PC-3 (cell line): ENCODE data around the gene MSI2. TPM values are rescaled to one million over a fixed set of nuclear protein-coding genes. Genes with fewer than 3 reads are reported as not detected.
A peak's percentile ranks its signal among the peaks of the same experiment; 100 is the strongest.

Experiments
- ATAC-seq: fragments of 200-7000 bp; cut with Tn5 transposase; 2 replicates; pipeline ENCODE4 v1.9.1; 2020; ENCODE audit warnings: mild to moderate bottlenecking, moderate library complexity
- BruUV-seq: library from RNA; stranded (reverse); fragments of 400-500 nt; replicated peaks from 2 replicates; lab custom pipeline; 2021; lab: Mats Ljungman, UMichigan
- CTCF ChIA-PET: fragments of 300-600 bp; sonication (Branson Sonifier 250); formaldehyde crosslinking; loops from one replicate; lab custom pipeline; 2022; ENCODE audit warnings: antibody characterized with exemption; lab: Charles Lee
- POLR2A ChIA-PET: fragments of 300-600 bp; sonication (Branson Sonifier 250); formaldehyde crosslinking; loops from one replicate; lab custom pipeline; 2022; ENCODE audit warnings: antibody characterized with exemption; ENCODE audit not compliant: unreplicated experiment; lab: Charles Lee
- DNase-seq: peaks from one replicate; pipeline ENCODE4 v3.0.0-alpha.2; 2015
- H2AFZ ChIP-seq: fragments of 300-600 bp; sonication (generic); 2 replicates; pipeline ENCODE4 v1.6.0; 2016; ENCODE audit warnings: antibody characterized with exemption, low read length
- H3F3A ChIP-seq: fragments of 300-600 bp; sonication (generic); one replicate; pipeline ENCODE4 v1.6.0; 2017; ENCODE audit warnings: antibody characterized with exemption, low read length, control low read depth, mild to moderate bottlenecking; ENCODE audit not compliant: unreplicated experiment
- H3K27ac ChIP-seq: fragments of 300-600 bp; sonication (generic); 2 replicates; pipeline ENCODE4 v1.5.1; 2016; ENCODE audit warnings: mild to moderate bottlenecking, low read length
- H3K27me3 ChIP-seq: fragments of 300-600 bp; sonication (generic); 2 replicates; pipeline ENCODE4 v1.6.1; 2016; ENCODE audit warnings: low read length, mixed read lengths
- H3K36me3 ChIP-seq: fragments of 300-600 bp; sonication (generic); 2 replicates; pipeline ENCODE4 v1.6.1; 2016; ENCODE audit warnings: low read depth, mixed run types, low read length, mixed read lengths
- H3K4me1 ChIP-seq: fragments of 300-600 bp; sonication (generic); 2 replicates; pipeline ENCODE4 v1.5.1; 2016; ENCODE audit warnings: low read length; ENCODE audit not compliant: insufficient read depth
- H3K4me2 ChIP-seq: fragments of 300-600 bp; sonication (generic); 2 replicates; pipeline ENCODE4 v1.6.0; 2016; ENCODE audit warnings: low read length
- H3K4me3 ChIP-seq: fragments of 300-600 bp; sonication (generic); 2 replicates; pipeline ENCODE4 v1.5.1; 2016; ENCODE audit warnings: mild to moderate bottlenecking, low read length, mixed read lengths
- H3K79me2 ChIP-seq: fragments of 300-600 bp; sonication (generic); 2 replicates; pipeline ENCODE4 v1.6.1; 2017; ENCODE audit warnings: low read length, mixed read lengths
- H3K9ac ChIP-seq: fragments of 300-600 bp; sonication (generic); 2 replicates; pipeline ENCODE4 v1.6.0; 2016; ENCODE audit warnings: mild to moderate bottlenecking, low read length
- H3K9me2 ChIP-seq: fragments of 300-600 bp; sonication (generic); replicated peaks from 2 replicates; pipeline ENCODE4 v1.6.1; 2016; ENCODE audit warnings: mixed run types, low read length, mixed read lengths
- H3K9me3 ChIP-seq: fragments of 300-600 bp; sonication (generic); 2 replicates; pipeline ENCODE4 v1.6.1; 2016; ENCODE audit warnings: low read length, mixed read lengths
- H4K20me1 ChIP-seq: fragments of 300-600 bp; sonication (generic); 2 replicates; pipeline ENCODE4 v1.6.1; 2016; ENCODE audit warnings: low read length, mixed read lengths
- CTCF ChIP-seq: fragments of 300-600 bp; sonication (generic); conservative IDR thresholded peaks from 2 replicates; pipeline ENCODE4 v1.5.1; 2017; ENCODE audit warnings: antibody characterized with exemption, low read depth, mild to moderate bottlenecking, low read length
- EZH2 ChIP-seq: fragments of 300-600 bp; sonication (generic); IDR thresholded peaks from one replicate; pipeline ENCODE4 v1.6.1; 2017; ENCODE audit warnings: antibody characterized with exemption, mild to moderate bottlenecking, low read length; ENCODE audit not compliant: unreplicated experiment
- EZH2phosphoT487 ChIP-seq: fragments of 300-600 bp; sonication (generic); IDR thresholded peaks from 2 replicates; pipeline ENCODE4 v1.6.1; 2018; ENCODE audit warnings: mild to moderate bottlenecking, antibody characterized with exemption, low read length, borderline replicate concordance
- intact Hi-C: fragments of 100-400 bp; cut with micrococcal nuclease; formaldehyde crosslinking; loops from 2 replicates; pipeline ENCODE4 v1.9.0; 2023
- total RNA-seq: library from RNA; depleted of rRNA; stranded (reverse); fragments of >200 nt; gene quantifications from 2 replicates; pipeline ENCODE4 v1.2.3, GENCODE V29; 2014

The MSI2 gene
- total RNA-seq, 1 experiment from 2014 or later = 54.7 TPM

DNA sequence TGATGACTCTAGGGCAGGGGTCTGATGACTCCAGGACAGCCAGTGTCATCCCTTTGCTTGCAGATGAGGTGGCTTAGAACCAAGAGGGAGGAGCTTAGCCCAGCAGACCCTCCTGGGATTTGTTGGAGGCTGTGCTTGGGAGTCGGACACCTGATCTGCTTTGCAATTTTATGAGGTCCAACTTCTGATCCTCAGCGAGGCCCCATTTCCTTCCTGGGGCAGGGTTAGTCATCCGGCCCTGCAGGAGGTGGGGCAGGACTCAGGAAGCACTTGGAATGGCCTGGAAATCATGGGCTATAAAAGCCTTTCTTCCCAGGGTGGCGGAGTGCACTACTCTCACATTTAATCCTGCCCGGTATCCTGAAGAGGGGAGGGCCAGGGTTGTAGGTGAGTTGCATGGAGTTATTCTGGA lies 168.5 kb downstream of the MSI2 start:
- intact Hi-C loops = loop anchor here (5.0 kb wide), 1 partner anchor 167 kb away; the partner anchor contains the start of gene MSI2
- DNase-seq = peak; percentile 94
- H3K4me1 ChIP-seq = peaks cover 56% of the 10 kb centered on the region
- H3K9ac ChIP-seq = peak overlapping the region; percentile 62
- no peak for TF ChIP-seq EZH2
- TF ChIP-seq CTCF = no peak
- TF ChIP-seq EZH2phosphoT487 = no peak
- CTCF ChIA-PET = interaction anchor here (0.8 kb wide), 1 partner anchor 264 kb away, joined by 3 read pairs; no protein-coding TSS in a partner anchor
- peak overlapping the region; percentile 41 for H3K4me2 ChIP-seq
- peak overlapping the region; percentile 8; the same call in 1 of the 2 replicates for H3K4me3 ChIP-seq
- H2AFZ ChIP-seq = no peak overlapping the region
- no peaks in the 10 kb centered on the region for H3K9me2 ChIP-seq
- no peaks in the 10 kb centered on the region for H4K20me1 ChIP-seq
- ATAC-seq = peak; percentile 89
- H3F3A ChIP-seq = no peaks in the 10 kb centered on the region
- peak overlapping the region; percentile 86 for H3K27ac ChIP-seq
- POLR2A ChIA-PET = no interaction called here
- H3K9me3 ChIP-seq = no peaks in the 10 kb centered on the region
- BruUV-seq = no TSS peak
- no peaks in the 10 kb centered on the region for H3K36me3 ChIP-seq
- H3K27me3 ChIP-seq = no peaks in the 10 kb centered on the region
- H3K79me2 ChIP-seq = peaks cover 23% of the 10 kb centered on the region

DNA sequence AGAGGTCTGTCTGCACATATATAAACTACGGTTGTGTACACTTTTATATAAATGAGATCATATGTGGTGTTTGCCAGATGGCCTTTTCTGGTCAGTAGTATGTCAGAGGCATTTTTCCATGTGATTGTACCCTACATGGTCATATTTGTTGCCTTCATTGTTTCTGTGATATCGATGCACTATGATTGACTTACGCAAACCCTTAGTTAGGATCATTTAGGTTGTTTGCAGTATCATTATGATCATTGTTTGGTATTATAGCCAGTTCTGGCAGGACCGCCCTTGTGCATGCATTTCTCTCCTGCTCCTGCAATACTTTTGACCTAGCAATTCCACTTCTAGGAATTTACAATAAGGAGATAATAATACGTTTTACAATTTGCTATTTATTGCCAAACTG lies 169.1 kb downstream of the MSI2 start:
- peak overlapping the region; percentile 86 for H3K27ac ChIP-seq
- H3K27me3 ChIP-seq = no peaks in the 10 kb centered on the region
- intact Hi-C loops = no loop called here
- no peaks in the 10 kb centered on the region for H3K9me2 ChIP-seq
- H3F3A ChIP-seq = no peaks in the 10 kb centered on the region
- peak overlapping the region; percentile 41 for H3K4me2 ChIP-seq
- peak overlapping the region; percentile 8; the same call in 1 of the 2 replicates for H3K4me3 ChIP-seq
- TF ChIP-seq CTCF (no peak), EZH2 (no peak), EZH2phosphoT487 (no peak)
- peak overlapping the region; percentile 62 for H3K9ac ChIP-seq
- H3K36me3 ChIP-seq = no peaks in the 10 kb centered on the region
- CTCF ChIA-PET = no interaction called here
- no peak overlapping the region for H2AFZ ChIP-seq
- no TSS peak for BruUV-seq
- peaks cover 23% of the 10 kb centered on the region for H3K79me2 ChIP-seq
- H3K9me3 ChIP-seq = no peaks in the 10 kb centered on the region
- POLR2A ChIA-PET = no interaction called here
- DNase-seq (peak; percentile 24), ATAC-seq (0 out of 2 replicates have a peak, but pooled peaks have one; percentile 8)
- H3K4me1 ChIP-seq = peaks cover 49% of the 10 kb centered on the region
- no peaks in the 10 kb centered on the region for H4K20me1 ChIP-seq
